ENCODE measurements around the gene TOX2. TPM values are rescaled to one million over a fixed set of nuclear protein-coding genes. Genes with fewer than 3 reads are reported as not detected.

Gene TOX2
- total RNA-seq, 1 donor from 2014 or later: not detected

- Histone ChIP-seq H3K9ac (ENCODE audit: low read depth in 1 of 3, low read length in 3 of 3) (no peak overlapping the region), H3K9me3 (ENCODE audit: control insufficient read depth in 3 of 3, low read length in 3 of 3) (no peaks in the 10 kb centered on the region), H3K4me3 (ENCODE audit: low read length in 3 of 3) (no peak overlapping the region), H3K27me3 (ENCODE audit: control insufficient read depth in 3 of 3, insufficient read depth in 3 of 3, low read length in 3 of 3) (peaks cover 14 to 20% (median 17%) of the 10 kb centered on the region in 3 donors), H3K27ac (ENCODE audit: low read depth, low read length) (no peak overlapping the region), H3K4me1 (ENCODE audit: control insufficient read depth in 3 of 3, insufficient read depth in 3 of 3, low read length in 3 of 3) (peaks cover 5 to 15% (median 12%) of the 10 kb centered on the region in 3 donors), H3K36me3 (ENCODE audit: control insufficient read depth in 3 of 3, insufficient read depth in 3 of 3, low read length in 3 of 3) (no peaks in the 10 kb centered on the region)
These were observed 106.5 kb downstream of the TOX2 start for GRCh38 chr20:44021186-44021585.

GRCh38 chr20:44021900-44022299 lies 107.2 kb downstream of the TOX2 start:
- Histone ChIP-seq H3K27ac (ENCODE audit: low read depth, low read length) (no peak overlapping the region), H3K4me1 (ENCODE audit: control insufficient read depth in 3 of 3, insufficient read depth in 3 of 3, low read length in 3 of 3) (peaks cover 5 to 15% (median 12%) of the 10 kb centered on the region in 3 donors)

DNA sequence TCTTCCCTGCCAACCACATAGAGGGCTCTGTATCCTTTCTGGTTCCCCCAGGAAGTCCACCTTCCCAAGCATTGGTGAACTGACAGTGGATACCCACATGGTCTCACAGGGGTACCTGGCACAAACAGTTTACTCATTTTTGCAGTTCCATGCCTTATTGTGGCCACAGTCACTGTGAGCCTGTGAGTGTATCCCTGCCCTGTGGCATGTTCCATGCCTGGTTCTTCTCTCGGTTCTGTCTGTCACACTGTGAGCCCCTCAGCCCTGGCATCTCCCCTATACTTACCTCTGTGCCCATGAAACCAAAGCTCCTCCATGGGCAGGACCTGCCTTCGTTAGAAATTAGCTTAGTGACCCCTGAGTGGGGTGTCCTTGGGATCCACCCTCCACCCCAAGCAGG lies 107.8 kb downstream of the TOX2 start:
- Histone ChIP-seq H3K36me3 (ENCODE audit: control insufficient read depth in 3 of 3, insufficient read depth in 3 of 3, low read length in 3 of 3) (no peaks in the 10 kb centered on the region), H3K27me3 (ENCODE audit: control insufficient read depth in 3 of 3, insufficient read depth in 3 of 3, low read length in 3 of 3) (peaks cover 11 to 12% (median 11%) of the 10 kb centered on the region in 3 donors), H3K4me3 (ENCODE audit: low read length in 3 of 3) (no peak overlapping the region), H3K27ac (ENCODE audit: low read depth, low read length) (no peak overlapping the region), H3K9ac (ENCODE audit: low read depth in 1 of 3, low read length in 3 of 3) (no peak overlapping the region), H3K4me1 (ENCODE audit: control insufficient read depth in 3 of 3, insufficient read depth in 3 of 3, low read length in 3 of 3) (peaks cover 5 to 15% (median 12%) of the 10 kb centered on the region in 3 donors), H3K9me3 (ENCODE audit: control insufficient read depth in 3 of 3, low read length in 3 of 3) (no peaks in the 10 kb centered on the region)

More at GRCh38 chr20:44021900-44022299, 107.2 kb downstream of the TOX2 start:
- H3K27me3 ChIP-seq (ENCODE audit: control insufficient read depth in 3 of 3, insufficient read depth in 3 of 3, low read length in 3 of 3): peaks cover 12 to 14% (median 13%) of the 10 kb centered on the region in 3 donors
- no peaks in the 10 kb centered on the region for H3K9me3 ChIP-seq (ENCODE audit: control insufficient read depth in 3 of 3, low read length in 3 of 3)
- H3K9ac ChIP-seq (ENCODE audit: low read depth in 1 of 3, low read length in 3 of 3): no peak overlapping the region
- H3K4me3 ChIP-seq (ENCODE audit: low read length in 3 of 3): no peak overlapping the region
- no peaks in the 10 kb centered on the region for H3K36me3 ChIP-seq (ENCODE audit: control insufficient read depth in 3 of 3, insufficient read depth in 3 of 3, low read length in 3 of 3)

- H3K4me3 ChIP-seq (ENCODE audit: low read length in 3 of 3): no peak overlapping the region
- peaks cover 11 to 12% (median 11%) of the 10 kb centered on the region in 3 donors for H3K27me3 ChIP-seq (ENCODE audit: control insufficient read depth in 3 of 3, insufficient read depth in 3 of 3, low read length in 3 of 3)
- H3K9me3 ChIP-seq (ENCODE audit: control insufficient read depth in 3 of 3, low read length in 3 of 3): no peaks in the 10 kb centered on the region
- H3K9ac ChIP-seq (ENCODE audit: low read depth in 1 of 3, low read length in 3 of 3): no peak overlapping the region
- peaks cover 0 to 6% (median 2%) of the 10 kb centered on the region in 3 donors for H3K4me1 ChIP-seq (ENCODE audit: control insufficient read depth in 3 of 3, insufficient read depth in 3 of 3, low read length in 3 of 3)
- no peak overlapping the region for H3K27ac ChIP-seq (ENCODE audit: low read depth, low read length)
- H3K36me3 ChIP-seq (ENCODE audit: control insufficient read depth in 3 of 3, insufficient read depth in 3 of 3, low read length in 3 of 3): no peaks in the 10 kb centered on the region
These were observed 109.1 kb downstream of the TOX2 start for GRCh38 chr20:44023515-44024371.

DNA sequence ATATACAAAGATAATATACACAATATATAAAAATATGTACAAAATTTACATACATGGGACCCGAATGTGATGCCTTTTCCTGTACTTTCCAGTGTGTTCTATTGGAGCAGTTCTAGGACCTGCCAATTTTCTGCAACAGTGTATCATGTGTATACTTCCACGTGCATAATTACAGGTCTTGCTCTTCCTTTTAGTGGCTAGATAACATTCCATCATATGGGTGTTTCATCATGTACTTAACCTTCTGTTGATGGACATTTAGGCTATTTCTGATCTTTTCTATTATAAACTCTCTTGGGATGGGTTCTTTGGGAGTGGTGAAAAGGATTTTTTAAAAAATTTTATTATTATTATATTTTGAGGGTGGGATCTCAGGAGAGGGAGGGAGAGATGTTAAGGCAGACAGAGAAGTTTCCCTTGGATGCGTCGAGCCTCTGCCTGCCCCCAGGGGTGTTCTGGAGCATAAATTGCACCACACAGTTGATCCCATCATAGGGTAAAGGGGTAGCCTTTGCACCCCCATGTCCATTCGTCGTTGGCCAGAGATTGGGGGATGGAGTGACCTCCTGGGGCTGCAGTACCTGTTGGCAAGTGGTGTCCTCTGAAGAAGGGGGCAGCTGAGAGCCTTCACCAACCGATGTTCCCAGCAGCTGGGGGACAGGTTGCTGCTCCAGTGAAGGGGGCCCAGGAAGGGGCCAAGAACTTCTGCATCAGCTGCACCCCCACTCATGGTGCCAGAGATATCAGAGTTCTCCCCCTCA lies 110.3 kb downstream of the TOX2 start:
- Histone ChIP-seq H3K4me3 (ENCODE audit: low read length in 3 of 3) (no peak overlapping the region), H3K9ac (ENCODE audit: low read depth in 1 of 3, low read length in 3 of 3) (no peak overlapping the region), H3K4me1 (ENCODE audit: control insufficient read depth in 3 of 3, insufficient read depth in 3 of 3, low read length in 3 of 3) (no peaks in the 10 kb centered on the region), H3K27me3 (ENCODE audit: control insufficient read depth in 3 of 3, insufficient read depth in 3 of 3, low read length in 3 of 3) (peaks cover 11 to 14% (median 12%) of the 10 kb centered on the region in 3 donors), H3K9me3 (ENCODE audit: control insufficient read depth in 3 of 3, low read length in 3 of 3) (no peaks in the 10 kb centered on the region), H3K27ac (ENCODE audit: low read depth, low read length) (no peak overlapping the region), H3K36me3 (ENCODE audit: control insufficient read depth in 3 of 3, insufficient read depth in 3 of 3, low read length in 3 of 3) (no peaks in the 10 kb centered on the region)

- Histone ChIP-seq H3K9me3 (ENCODE audit: control insufficient read depth in 3 of 3, low read length in 3 of 3) (no peaks in the 10 kb centered on the region), H3K36me3 (ENCODE audit: control insufficient read depth in 3 of 3, insufficient read depth in 3 of 3, low read length in 3 of 3) (no peaks in the 10 kb centered on the region), H3K27ac (ENCODE audit: low read depth, low read length) (no peak overlapping the region), H3K9ac (ENCODE audit: low read depth in 1 of 3, low read length in 3 of 3) (no peak overlapping the region), H3K27me3 (ENCODE audit: control insufficient read depth in 3 of 3, insufficient read depth in 3 of 3, low read length in 3 of 3) (peaks cover 9 to 17% (median 11%) of the 10 kb centered on the region in 3 donors), H3K4me1 (ENCODE audit: control insufficient read depth in 3 of 3, insufficient read depth in 3 of 3, low read length in 3 of 3) (no peaks in the 10 kb centered on the region), H3K4me3 (ENCODE audit: low read length in 3 of 3) (no peak overlapping the region)
These were observed 111.1 kb downstream of the TOX2 start for GRCh38 chr20:44025756-44026155.

- Histone ChIP-seq H3K4me1 (ENCODE audit: control insufficient read depth in 3 of 3, insufficient read depth in 3 of 3, low read length in 3 of 3) (no peaks in the 10 kb centered on the region), H3K27me3 (ENCODE audit: control insufficient read depth in 3 of 3, insufficient read depth in 3 of 3, low read length in 3 of 3) (peaks cover 7 to 20% (median 16%) of the 10 kb centered on the region in 3 donors), H3K9me3 (ENCODE audit: control insufficient read depth in 3 of 3, low read length in 3 of 3) (no peaks in the 10 kb centered on the region), H3K9ac (ENCODE audit: low read depth in 1 of 3, low read length in 3 of 3) (no peak overlapping the region), H3K4me3 (ENCODE audit: low read length in 3 of 3) (no peak overlapping the region), H3K27ac (ENCODE audit: low read depth, low read length) (no peak overlapping the region), H3K36me3 (ENCODE audit: control insufficient read depth in 3 of 3, insufficient read depth in 3 of 3, low read length in 3 of 3) (no peaks in the 10 kb centered on the region)
These were observed 112.1 kb downstream of the TOX2 start for GRCh38 chr20:44026647-44027342.

DNA sequence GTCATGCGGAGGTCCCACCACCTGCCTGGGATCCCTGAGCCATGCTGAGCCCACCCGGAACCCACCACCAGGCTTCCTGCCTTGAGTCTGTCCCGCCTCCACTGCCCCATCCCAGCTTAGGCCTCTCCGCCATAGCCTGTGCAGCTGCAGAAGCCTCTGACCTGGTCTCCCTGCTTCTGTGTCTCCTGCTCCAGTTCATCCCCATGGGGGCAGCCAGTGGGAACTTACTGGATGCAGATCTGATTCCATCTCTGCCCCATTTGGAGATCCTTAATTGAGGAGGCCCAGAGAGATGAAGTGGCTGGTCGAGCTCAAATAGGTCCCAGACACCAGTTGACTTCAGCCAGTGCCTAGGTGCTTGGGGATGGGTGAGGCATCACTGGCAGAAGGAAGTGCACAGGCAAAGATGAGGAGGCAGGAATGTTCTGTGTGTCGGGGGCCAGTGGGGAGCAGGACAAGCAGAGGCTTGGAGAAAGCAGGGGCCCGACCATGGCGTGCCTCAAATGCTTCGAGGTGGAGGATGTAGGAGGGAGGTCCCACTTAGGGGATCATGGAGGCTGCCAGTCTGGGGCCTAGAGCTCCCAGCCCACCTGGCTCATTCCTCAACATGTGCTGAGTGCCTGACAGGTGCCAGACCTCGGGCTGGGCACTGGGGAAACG lies 112.8 kb downstream of the TOX2 start:
- H3K27me3 ChIP-seq (ENCODE audit: control insufficient read depth in 3 of 3, insufficient read depth in 3 of 3, low read length in 3 of 3): peaks cover 7 to 22% (median 19%) of the 10 kb centered on the region in 3 donors
- no peaks in the 10 kb centered on the region for H3K36me3 ChIP-seq (ENCODE audit: control insufficient read depth in 3 of 3, insufficient read depth in 3 of 3, low read length in 3 of 3)
- no peak overlapping the region for H3K4me3 ChIP-seq (ENCODE audit: low read length in 3 of 3)
- H3K4me1 ChIP-seq (ENCODE audit: control insufficient read depth in 3 of 3, insufficient read depth in 3 of 3, low read length in 3 of 3): no peaks in the 10 kb centered on the region
- H3K9me3 ChIP-seq (ENCODE audit: control insufficient read depth in 3 of 3, low read length in 3 of 3): no peaks in the 10 kb centered on the region
- H3K9ac ChIP-seq (ENCODE audit: low read depth in 1 of 3, low read length in 3 of 3): no peak overlapping the region
- H3K27ac ChIP-seq (ENCODE audit: low read depth, low read length): no peak overlapping the region

- no peaks in the 10 kb centered on the region for H3K9me3 ChIP-seq (ENCODE audit: control insufficient read depth in 3 of 3, low read length in 3 of 3)
- no peak overlapping the region for H3K27ac ChIP-seq (ENCODE audit: low read depth, low read length)
- no peaks in the 10 kb centered on the region for H3K4me1 ChIP-seq (ENCODE audit: control insufficient read depth in 3 of 3, insufficient read depth in 3 of 3, low read length in 3 of 3)
- H3K27me3 ChIP-seq (ENCODE audit: control insufficient read depth in 3 of 3, insufficient read depth in 3 of 3, low read length in 3 of 3): peaks cover 7 to 19% (median 18%) of the 10 kb centered on the region in 3 donors
- no peaks in the 10 kb centered on the region for H3K36me3 ChIP-seq (ENCODE audit: control insufficient read depth in 3 of 3, insufficient read depth in 3 of 3, low read length in 3 of 3)
- H3K4me3 ChIP-seq (ENCODE audit: low read length in 3 of 3): no peak overlapping the region
- H3K9ac ChIP-seq (ENCODE audit: low read depth in 1 of 3, low read length in 3 of 3): no peak overlapping the region
These were observed 113.5 kb downstream of the TOX2 start for GRCh38 chr20:44028003-44028730.

Measured in skeletal muscle tissue (tissue), 4 donors.